ENCODE data around the gene HOXC11.

Gene HOXC11

DNA sequence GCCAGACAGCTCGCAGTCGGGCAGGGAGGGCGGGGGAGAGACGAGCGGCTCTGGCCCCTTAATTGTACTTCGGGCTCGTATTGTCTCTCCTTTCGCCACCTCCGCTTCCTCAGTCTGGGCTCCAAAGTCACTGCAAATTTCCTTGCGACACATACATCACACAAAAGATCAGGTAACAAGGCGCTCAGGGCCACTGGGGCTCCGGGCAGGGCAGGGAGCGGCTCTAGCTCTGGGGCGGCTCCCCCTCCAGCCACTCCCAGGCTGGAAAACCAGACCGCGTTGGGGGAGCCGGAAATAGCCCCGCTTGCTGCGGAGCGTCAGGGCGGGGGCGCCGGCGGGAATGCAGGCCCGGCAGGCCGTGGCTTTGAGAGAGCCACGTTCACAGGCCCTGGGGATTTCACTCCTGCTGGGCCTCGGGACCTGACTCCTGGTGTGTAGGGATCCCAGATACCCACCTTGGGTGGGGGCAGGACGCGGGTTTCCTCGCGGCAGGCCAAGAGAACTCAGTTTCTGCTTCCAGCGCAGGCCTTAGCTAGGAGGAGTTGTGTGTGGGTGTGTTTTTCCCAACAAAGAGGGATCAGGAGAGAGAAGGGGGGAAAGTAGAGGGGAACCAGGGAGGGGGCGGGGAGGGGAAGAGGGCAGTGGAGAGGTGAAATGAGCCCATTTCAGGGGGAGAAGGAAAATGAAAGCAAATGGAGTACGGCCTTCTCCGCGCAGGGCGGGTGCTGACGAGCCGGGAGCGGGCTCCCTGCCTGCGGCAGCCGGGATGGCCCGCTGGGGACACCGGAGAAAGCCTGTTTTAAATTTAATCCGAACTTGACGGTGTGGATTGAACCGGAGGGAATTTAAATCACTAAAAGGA lies 22.7 kb downstream of the HOXC11 start:
- TF ChIP-seq, protein P1, sequence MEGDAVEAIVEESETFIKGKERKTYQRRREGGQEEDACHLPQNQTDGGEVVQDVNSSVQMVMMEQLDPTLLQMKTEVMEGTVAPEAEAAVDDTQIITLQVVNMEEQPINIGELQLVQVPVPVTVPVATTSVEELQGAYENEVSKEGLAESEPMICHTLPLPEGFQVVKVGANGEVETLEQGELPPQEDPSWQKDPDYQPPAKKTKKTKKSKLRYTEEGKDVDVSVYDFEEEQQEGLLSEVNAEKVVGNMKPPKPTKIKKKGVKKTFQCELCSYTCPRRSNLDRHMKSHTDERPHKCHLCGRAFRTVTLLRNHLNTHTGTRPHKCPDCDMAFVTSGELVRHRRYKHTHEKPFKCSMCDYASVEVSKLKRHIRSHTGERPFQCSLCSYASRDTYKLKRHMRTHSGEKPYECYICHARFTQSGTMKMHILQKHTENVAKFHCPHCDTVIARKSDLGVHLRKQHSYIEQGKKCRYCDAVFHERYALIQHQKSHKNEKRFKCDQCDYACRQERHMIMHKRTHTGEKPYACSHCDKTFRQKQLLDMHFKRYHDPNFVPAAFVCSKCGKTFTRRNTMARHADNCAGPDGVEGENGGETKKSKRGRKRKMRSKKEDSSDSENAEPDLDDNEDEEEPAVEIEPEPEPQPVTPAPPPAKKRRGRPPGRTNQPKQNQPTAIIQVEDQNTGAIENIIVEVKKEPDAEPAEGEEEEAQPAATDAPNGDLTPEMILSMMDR (IDR thresholded peaks at IDR 0.05; ENCODE audit: extremely low read depth, missing control alignments) = no peak
- no peak for DNase-seq (ENCODE audit: low spot score)

DNA sequence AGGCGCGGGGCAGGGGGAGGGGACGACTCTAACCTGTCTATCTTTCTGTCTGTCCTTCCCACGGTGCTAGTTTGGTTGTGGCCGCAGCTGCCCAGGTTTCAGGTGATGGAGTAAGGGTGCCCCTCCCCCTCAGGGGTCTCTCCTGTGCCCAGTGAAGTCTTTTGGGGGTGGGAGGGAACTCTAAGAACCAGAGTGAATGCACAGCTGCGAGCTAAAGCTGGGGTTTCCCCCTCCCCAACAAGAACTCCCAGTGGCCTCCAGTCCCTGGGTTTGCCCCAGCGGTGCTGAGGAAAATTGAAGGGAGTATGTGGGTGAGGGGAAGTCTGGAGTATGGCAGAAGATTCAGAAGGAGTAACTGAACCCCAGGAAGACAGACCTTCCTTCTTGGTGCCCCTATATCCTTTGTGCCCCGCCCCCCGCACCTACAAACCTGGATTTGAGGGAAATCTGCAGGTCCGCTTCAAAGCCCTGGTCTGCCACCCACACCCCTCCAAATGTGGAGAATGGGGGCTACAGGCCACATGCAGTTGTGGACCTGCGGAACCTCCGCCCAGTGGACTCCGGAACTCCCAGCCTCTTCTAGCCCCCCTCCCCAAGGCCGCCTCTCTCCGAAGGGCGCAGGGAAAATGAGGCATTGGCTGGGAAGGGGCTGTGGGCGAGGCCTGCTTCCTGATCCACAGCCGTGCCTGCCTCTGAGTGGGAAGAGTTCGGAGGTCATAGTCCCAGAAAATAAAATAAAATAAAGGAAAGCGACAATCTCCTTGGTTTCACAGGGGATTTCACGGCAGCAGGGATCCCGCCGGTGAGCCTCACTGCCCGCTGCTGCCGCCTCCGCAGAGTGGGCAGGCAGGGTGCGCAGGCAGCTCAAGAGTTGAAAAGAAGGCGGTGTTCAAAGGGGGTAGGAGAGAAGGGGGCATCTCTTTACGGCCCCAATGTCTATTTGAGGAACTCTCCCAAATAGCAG lies 23.6 kb downstream of the HOXC11 start:
- TF ChIP-seq, protein P1 (IDR thresholded peaks at IDR 0.05; ENCODE audit: extremely low read depth, missing control alignments) = no peak

DNA sequence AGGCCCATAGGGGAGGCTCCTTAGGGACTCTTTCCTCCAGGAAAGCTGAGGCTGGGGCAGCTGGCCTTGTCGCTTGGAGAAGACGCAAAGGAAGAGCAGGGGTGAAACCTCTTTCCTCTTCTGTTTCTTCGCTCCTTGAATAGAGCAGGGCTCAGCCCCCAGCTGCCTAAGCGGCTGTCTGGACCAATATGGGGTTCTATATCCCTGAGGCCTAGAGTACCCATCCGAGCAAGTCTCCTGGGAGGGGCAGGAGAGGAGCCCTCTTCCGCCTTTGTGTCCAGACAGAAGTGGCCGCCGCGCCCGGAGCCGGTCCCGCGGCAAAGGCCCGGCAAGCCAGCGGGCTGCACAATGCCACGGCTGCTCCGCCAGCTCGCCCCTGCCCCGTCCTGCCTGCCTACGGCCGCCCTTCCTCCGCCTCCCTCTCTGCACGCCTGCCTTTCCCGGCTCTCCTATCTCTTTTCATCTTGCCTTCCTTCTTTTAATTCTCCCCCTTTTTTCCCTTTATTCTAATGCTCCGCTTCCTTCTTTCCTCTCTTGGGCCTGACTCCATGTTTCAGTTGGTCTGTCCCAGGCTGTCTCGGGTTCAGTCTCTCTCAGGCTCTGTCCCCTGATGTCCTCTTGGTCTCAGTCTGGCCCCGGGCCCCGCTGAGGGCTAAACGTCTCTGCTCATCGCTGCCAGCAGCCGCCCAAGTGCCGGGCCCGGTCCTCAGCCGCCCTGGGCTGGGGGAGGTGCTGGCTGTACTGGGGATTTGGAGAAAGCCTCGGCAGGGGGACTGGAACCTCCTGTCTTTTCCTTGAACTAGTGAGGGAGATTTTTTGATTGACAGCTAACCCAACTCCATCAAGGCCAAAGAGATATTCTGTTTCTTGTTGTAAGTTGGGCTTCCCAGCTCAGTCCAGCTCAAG lies 24.5 kb downstream of the HOXC11 start:
- DNase-seq (ENCODE audit: low spot score) = no peak
- TF ChIP-seq, protein P1 (IDR thresholded peaks at IDR 0.05; ENCODE audit: extremely low read depth, missing control alignments) = no peak

More for the DNA sequence above, 23.6 kb downstream of the HOXC11 start:
- DNase-seq (ENCODE audit: low spot score) = no peak

DNA sequence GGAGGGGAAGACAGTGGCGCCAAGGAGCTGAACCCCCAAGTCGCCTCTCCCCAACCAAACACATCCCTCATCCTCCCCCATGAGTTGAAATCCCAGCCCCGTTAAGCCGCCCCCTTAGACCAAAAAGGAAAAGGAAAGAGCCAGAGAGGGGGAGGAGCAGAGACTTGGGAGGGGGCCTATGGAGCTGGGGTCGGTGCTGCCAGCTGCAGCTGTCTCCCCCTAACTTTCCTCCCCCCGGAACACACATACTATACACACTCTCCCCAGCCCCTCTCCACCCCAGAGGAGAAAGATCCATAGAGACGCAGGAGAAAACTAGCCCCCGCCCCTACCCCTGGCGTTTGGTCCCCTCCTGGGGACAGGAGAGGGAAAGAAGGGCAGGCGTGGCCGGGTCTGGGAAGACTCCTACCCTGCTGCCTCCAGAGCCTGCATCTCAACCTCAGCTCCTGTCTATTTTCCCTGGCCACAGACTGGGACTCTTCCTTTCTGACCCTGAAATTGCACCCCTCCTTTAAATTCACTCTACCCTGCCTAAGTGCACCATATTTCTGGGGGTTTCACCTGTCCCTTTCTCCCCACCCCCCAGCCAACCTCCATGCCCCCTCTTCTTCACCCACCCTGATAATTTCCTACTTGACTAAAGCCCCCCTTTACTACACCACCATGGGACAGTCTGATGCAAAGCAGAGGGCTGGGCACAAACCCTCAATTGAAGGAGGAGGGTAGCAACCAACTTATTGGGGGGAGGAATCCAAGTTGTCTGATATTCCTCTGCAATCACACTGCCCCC lies 25.4 kb downstream of the HOXC11 start:
- TF ChIP-seq, protein P1 (IDR thresholded peaks at IDR 0.05; ENCODE audit: extremely low read depth, missing control alignments) = no peak
- DNase-seq (ENCODE audit: low spot score) = no peak

DNA sequence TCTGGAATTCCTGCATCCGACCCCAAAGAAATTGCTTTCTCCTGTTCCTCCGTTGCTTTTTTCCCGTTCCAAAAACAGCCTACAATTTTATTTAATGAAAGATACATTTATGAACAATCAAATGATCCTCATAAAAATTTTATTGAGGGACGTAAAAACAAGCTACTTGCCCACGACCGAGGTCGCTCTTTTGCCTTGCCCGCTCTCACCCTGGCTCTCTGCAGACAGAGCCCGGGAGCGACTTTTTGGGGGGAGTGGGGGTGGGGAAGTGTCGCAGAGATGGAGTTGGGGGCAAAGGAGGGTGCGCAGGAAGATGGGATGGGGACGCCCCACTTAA lies 25.9 kb downstream of the HOXC11 start:
- TF ChIP-seq, protein P1 (IDR thresholded peaks at IDR 0.05; ENCODE audit: extremely low read depth, missing control alignments) = no peak
- DNase-seq (ENCODE audit: low spot score) = no peak

DNA sequence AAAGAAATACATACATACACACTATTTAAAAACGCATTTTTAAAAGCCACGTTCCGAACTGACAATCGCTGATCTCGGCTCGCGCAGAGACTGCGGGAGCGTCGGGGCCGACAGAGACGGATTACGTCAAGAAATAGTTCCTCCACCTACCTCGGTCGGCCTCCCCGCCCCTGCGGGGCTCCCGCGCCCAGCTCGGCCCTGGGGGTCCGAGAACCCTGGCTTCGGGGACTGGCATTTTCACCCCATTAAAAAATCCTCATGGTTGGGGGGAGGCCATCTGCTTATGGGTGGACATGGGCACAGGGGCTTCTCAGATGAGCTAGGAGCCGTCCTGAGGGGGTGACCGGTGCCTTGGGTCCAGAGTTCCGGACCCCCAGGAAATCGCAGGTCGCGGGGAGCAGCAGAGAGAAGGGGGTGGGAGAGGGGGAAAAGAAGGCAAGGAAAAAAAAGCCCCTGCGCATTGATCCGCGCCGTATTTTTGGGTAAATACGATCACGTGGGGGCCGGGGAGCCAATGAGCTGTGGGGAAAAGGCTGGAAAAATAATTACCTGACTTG lies 26.7 kb downstream of the HOXC11 start:
- TF ChIP-seq, protein P1 (IDR thresholded peaks at IDR 0.05; ENCODE audit: extremely low read depth, missing control alignments) = no peak
- no peak for DNase-seq (ENCODE audit: low spot score)
